Putamen (tissue), 1 donor: Measurements from ENCODE around the gene COX7A2.
A peak's percentile ranks its signal among the peaks of the same experiment; 100 is the strongest.

Experiments
- DNase-seq: peaks from one replicate; pipeline ENCODE4 v3.0.0-alpha.2; 2016; ENCODE audit warnings: low spot score

The COX7A2 gene

GRCh38 chr6:75220357-75220756, 23.2 kb downstream of the COX7A2 start:
- no peak for DNase-seq

GRCh38 chr6:75219263-75219662, 24.3 kb downstream of the COX7A2 start:
- no peak for DNase-seq

GRCh38 chr6:75217193-75217592, 26.4 kb downstream of the COX7A2 start:
- DNase-seq, result no peak

GRCh38 chr6:75215291-75215690, 28.3 kb downstream of the COX7A2 start:
- DNase-seq, result no peak

GRCh38 chr6:75213732-75214131, 29.9 kb downstream of the COX7A2 start:
- DNase-seq, result no peak

- no peak for DNase-seq
Measured at GRCh38 chr6:75213112-75213511, 30.5 kb downstream of the COX7A2 start.

GRCh38 chr6:75211920-75212590, 31.5 kb downstream of the COX7A2 start:
- DNase-seq, result no peak

DNA sequence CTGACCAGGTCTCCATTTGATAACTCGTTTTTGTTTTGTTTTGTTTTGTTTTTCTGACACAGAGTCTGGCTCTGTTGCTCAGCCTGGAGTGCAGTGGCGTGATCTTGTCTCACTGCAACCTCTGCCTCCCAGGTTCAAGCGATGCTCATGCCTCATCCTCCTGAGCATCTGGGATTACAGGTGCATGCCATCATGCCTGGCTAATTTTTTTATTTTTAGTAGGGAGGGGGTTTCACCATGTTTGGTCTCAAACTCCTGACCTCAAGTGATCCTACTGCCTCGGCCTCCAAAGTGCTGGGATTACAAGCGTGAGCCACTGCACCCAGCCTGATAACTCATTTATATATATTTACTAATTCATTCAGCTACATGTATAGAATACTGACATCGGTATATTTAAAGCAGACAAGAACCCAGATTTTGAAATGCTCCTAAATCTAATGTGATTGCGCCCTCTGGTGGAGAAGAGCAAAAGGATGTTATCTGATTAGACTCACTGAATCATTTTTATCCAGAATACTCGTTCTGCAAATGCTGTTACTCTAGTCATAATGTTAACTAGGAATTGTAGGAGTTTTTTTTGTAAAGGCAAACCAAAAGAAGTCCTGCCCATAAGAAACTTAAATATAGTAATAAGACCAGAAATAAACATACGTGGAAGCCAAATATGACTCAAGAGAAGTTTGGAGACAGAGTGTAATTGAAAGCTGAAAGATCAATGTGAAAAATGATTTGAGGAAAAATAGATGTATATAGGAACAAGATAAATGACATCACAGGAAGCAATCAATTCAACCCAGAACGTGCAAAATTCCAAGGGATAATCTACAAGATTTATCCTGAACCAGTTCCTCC, 32.5 kb downstream of the COX7A2 start:
- peak; percentile 64 for DNase-seq

DNA sequence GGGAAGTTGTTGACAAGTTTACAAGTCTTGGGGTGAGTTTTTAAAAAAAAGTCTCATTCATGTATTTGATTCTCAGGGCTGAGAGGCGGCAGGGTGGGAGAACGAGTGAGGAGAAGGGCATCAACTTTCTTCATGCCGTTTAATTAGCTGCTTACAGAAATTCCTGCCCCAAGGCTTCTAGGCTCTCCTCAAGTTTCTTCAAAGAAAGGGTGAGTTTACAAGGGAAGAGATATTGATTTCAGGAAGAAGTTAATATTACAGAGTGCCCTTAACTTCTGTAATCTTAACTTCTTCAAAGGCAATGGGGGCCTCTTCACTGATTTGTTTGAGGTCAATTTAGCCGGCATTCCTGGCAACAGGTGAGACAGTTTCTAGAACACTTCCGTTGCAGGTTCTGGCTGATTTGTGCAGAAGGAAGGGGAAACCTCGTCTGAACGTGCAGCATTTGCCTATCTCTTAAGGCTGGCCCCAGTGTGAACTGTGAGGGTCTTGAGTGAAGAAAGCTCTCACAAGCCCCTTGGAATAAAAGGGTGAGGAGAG, 34.3 kb downstream of the COX7A2 start:
- DNase-seq, result no peak

GRCh38 chr6:75208298-75209183, 35.1 kb downstream of the COX7A2 start:
- peak; percentile 76 for DNase-seq

DNA sequence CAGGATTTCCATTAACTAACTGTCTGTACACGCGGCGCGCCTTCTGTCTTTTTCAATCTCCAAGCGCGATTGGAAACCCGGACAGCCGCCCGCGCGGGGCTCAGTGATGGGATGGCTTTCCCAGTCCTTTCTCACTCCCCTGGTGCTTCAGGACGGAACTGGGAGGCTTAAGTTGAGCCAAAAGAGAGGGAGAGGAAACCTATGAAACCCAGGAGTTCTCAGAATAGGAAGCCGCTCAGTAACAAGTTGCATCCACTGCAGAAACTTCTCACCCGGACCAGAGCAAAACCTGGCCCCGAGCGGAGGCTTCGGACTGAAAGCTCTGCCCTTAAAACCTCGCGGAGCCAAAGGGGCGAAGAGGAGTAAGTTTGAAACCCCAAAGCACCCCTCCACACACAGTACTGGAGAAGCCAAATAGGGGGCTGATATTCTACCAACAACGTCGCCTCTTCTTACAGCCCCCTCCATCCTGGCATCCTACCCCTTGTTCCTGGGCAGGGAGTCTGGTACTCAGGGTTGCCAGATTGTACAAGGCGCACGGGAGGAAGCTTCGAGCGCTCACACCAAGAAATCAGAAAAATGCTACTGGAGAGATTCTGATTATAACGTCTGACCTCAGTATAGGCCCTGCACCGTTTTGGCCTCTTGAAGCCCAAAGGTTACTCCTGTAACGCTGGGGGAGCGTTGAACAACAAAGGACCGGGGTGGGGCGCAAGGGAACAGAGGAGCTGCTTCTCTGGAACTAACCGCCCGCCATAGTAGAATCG, 36.8 kb downstream of the COX7A2 start:
- DNase-seq, result no peak

DNA sequence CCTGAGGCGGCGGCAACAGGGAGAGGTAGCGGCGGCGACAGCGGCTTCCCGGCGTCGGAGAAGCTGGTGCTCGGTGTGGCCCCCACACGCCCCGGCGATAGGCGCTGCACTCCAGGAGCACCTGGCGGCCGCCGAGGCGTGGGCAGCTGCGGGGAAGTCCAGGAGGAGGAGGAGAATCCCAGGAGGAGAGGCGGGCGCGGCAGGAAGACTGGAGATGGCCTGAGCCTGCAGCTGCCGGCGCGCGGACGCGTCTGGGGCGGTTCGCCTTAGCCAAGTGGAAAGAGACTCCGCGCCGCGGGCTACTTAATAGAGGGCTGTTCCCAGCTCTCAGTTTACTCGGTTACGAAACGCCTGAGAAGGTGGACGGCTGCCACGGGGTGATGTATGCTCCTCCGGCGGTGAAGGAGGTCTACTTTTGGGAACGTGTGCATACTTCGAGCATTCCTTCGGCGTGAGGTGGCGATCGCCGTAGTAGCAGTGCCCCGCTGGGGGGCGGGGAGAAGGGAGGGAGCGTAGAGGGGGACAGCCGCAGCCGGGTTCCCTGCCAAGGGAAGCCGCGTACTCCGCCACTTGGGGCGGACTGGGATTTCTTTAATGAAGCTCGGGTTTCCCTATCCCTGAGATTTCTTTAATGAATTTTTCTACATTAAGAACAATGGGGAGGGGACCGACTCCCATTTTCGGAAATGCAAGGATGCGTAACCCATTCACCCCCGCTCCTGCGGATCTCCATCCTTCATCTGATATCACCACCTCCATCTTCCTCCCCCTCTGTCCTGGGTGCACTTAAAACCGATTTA, 37.6 kb downstream of the COX7A2 start, which contains the start of gene COL12A1:
Gene COL12A1 (minus strand): TSS at position 278 of the 800 bp plus-strand sequence. CDS start 3,261 bp downstream, outside the sequence.
- no peak for DNase-seq

DNA sequence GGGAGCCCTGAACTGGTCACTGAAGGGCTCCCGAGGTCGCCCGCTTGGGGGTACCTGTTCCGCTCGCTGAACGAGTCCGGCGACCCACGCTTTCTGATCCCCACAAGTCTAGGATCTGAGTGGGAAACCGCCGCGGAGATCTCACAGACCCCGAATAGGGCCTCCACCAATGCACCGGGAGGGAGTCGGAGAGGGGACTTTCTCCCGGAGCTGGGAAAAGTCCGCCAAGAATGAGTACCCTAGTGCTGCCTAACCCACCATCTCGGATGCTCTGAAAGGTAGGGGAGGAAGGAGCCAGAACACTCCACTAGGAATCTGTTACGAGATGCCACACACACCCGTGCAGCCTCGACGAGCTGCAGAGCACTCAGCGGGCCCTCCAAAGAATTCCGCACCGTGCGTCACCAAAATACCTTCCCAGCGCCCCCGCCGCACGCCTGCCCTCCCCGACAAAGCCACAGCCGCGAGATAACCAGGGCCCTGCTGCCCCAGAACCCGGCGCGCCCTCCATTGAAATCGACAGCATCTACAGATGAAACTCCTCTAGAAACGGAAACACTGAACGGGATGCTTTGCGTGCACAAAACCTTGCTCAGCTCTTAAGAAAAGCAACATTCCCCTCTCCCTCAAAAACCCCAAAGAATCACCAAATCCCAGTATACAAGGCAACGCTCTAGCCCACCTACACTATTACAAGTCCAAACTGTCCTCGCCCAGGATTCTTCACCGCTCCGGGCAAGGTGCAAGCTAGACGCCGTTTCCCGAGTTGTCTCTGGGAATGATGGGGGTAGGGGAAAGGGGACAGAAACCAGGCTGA, 38.4 kb downstream of the COX7A2 start:
- DNase-seq, result no peak

- DNase-seq, result peak; percentile 45
Measured at GRCh38 chr6:75204217-75204958, 39.2 kb downstream of the COX7A2 start.

GRCh38 chr6:75203721-75204120, 39.9 kb downstream of the COX7A2 start:
- DNase-seq, result no peak

DNA sequence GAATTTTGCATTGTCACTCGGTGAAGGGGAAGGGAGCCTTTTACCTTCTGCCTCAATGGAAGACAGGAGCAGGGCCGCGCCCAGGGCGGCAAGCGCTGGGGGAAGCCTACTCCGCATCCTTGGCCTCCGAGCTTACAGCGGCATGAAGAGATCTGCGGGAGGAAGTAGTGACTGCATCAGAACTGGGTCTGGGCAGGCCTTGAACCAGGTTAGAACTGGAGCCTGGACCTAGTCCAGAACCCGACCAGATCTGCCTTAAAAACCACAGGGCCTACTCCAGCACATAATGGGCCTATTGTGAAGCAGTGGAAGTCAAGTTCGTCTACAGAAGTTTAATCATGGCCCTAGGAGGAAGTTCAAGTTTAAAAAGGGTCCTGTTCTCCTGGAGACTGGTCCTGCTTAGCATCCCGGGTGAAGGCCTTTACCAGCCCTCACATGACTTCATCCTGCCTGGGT, 40.9 kb downstream of the COX7A2 start:
- no peak for DNase-seq

DNA sequence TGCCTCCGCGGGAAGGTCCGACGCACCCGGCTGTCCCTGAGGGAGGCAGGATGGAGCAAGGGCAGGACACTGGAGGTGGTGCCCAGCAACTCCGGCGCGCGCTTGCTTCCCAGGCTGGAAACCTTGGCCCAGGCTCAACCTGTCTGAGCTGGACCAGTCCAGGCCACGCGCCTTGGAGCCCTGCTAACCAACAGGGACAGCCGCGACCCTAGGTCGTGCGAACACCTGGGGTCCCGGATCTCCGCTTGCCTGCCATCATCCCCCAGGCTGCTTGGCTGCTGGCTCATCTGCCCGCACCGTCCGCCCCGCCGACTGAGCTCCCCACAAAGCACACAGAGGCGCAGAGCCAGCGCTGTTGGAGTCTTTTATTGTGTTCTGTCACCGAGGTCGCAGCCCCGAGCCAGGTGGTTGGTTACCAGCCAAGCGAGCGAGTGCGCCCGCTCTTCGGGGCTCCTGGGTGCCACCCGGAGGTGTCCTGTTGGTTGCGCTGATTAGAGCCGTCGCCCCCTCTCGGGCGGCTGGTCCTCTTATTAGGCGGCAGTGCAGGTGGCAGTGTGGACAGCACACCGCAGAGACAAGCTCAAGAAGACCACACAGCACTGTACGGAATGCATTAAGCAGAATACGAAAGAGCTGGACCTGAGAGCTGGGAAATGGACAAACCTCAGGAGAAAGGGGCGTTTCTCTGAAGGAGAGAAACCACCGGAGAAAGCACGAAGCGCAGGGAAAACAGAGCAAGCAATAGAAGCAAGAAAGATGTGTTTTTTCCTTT, 41.5 kb downstream of the COX7A2 start:
- no peak for DNase-seq

GRCh38 chr6:75201021-75201420, 42.6 kb downstream of the COX7A2 start:
- no peak for DNase-seq
